NCI-H2081 (cell line): ENCODE results near the gene FANCM.

Source experiments
- DNase-seq, 2 experiments: peaks; one replicate each; lab custom pipeline; 2025; lab: John Stamatoyannopoulos, UW

Gene FANCM, protein sequence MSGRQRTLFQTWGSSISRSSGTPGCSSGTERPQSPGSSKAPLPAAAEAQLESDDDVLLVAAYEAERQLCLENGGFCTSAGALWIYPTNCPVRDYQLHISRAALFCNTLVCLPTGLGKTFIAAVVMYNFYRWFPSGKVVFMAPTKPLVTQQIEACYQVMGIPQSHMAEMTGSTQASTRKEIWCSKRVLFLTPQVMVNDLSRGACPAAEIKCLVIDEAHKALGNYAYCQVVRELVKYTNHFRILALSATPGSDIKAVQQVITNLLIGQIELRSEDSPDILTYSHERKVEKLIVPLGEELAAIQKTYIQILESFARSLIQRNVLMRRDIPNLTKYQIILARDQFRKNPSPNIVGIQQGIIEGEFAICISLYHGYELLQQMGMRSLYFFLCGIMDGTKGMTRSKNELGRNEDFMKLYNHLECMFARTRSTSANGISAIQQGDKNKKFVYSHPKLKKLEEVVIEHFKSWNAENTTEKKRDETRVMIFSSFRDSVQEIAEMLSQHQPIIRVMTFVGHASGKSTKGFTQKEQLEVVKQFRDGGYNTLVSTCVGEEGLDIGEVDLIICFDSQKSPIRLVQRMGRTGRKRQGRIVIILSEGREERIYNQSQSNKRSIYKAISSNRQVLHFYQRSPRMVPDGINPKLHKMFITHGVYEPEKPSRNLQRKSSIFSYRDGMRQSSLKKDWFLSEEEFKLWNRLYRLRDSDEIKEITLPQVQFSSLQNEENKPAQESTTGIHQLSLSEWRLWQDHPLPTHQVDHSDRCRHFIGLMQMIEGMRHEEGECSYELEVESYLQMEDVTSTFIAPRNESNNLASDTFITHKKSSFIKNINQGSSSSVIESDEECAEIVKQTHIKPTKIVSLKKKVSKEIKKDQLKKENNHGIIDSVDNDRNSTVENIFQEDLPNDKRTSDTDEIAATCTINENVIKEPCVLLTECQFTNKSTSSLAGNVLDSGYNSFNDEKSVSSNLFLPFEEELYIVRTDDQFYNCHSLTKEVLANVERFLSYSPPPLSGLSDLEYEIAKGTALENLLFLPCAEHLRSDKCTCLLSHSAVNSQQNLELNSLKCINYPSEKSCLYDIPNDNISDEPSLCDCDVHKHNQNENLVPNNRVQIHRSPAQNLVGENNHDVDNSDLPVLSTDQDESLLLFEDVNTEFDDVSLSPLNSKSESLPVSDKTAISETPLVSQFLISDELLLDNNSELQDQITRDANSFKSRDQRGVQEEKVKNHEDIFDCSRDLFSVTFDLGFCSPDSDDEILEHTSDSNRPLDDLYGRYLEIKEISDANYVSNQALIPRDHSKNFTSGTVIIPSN (N-terminal part only)

DNA sequence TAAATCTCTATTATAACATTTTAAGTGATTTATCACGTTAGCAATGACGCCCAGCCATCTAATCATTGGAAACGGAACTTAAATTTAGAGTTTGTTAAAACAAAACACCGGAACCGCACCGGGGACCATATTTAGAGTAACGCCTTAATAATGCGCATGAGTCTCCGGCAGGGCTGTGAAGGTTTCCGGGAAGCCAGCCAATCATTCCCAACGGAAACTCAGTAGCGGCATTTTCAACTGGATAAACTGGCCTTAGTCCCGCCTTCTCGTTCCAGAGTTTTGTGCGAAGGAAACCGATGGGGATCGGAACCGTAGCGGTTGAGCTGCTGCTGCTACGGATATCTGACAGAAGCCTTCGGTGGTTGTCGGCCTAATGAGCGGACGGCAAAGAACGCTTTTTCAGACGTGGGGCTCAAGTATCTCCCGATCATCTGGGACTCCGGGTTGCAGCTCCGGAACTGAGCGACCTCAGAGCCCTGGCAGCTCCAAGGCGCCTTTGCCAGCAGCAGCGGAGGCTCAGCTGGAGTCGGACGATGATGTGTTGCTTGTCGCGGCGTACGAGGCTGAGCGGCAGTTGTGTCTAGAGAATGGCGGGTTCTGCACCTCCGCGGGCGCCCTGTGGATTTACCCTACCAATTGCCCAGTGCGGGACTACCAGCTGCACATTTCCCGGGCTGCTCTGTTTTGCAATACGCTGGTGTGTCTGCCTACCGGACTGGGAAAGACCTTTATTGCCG is at the start of gene FANCM:
TSS of gene FANCM (plus strand) at position 272 of the 737 bp plus-strand sequence. CDS start at position 374, 102 bp downstream.
- DNase-seq: peak; percentile 96 to 99

DNA sequence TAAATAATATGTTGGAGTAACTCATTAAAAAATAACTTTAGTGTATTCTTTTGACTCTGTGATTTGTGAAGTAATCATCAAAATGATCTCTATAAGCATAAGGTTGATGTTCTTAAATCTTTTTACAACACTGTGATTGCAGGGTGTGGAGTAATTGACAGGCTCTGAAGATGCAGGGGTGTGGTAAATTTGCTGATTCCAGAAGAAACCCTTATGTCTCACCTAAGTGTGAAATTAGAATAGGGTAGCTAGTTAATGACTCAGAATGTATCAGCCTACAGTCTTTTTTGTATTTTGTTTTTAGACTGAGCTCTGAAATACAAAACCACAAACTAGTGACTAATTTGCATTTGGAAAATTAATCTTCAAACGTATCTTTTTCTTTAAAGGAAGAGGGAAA is 45.9 kb upstream of the FANCM start:
- no peak for DNase-seq

DNA sequence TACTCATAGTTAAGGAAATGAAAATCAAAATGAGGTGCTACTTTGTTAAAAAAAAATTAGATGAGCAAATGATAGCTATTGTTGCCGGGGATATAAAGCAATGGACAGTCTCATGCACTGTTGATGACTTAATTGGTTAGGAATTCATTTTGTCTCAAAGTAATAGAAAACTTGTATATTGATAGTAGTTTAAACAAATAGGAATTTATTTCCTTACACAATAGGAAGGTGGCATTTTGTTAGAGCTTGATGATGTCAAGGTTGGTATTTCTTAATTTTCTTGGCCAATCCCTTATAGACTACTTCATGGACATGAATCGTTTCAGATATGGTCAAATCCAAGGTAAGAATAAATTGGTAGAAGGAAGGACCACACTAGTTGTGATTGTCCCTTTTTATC is 44.0 kb upstream of the FANCM start:
- DNase-seq: no peak

DNA sequence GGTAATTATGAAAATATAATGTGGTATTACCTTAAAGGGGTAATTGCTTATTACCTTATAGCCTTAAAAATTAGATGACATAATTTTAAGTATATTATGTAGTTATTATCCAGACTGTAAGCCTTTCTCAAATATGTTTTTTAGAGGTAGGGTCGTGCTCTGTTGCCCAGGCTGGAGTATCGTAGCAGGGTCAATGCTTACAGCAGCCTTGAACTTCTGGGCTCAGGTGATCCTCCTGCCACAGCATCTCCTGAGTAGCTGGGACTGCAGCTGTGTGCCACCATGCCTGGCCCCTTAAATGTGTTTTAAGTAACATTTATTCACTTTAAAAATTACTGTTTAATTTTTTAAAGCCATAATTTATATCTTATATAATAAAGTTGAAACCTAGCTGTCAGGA is 41.5 kb upstream of the FANCM start:
- DNase-seq: no peak

DNA sequence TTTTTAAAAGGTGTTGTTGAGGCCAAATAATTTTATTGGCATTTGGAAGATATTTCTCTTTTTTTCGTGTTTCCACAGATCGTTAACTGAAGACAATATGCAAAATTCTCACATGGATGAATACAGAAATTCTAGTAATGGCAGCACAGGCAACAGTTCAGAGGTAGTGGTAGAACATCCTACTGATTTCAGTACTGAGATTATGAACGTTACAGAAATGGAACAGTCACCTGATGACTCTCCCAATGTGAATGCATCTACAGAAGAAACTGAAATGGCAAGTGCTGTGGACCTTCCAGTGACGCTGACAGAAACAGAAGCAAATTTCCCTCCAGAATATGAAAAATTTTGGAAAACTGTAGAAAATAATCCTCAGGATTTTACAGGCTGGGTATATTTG is 40.6 kb upstream of the FANCM start:
- DNase-seq: no peak

DNA sequence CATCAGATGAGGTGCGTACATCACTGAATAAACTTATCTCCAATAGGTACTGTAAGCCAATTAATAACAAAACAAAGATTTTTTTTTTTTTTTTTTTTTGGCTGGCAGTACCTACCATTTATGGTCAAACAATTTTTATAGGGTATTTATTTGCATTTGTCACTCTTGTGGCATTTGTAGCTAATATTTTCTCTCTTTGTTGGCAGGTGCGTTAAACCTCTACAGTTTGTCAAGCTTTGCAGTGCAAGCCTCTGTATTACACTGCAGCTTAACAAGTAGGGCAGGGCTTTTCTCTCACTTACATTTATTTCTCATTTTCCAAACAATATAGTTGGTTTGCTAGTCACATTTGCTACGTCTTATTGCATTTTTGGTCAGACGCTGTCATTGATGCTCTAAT is 39.5 kb upstream of the FANCM start:
- DNase-seq: no peak

DNA sequence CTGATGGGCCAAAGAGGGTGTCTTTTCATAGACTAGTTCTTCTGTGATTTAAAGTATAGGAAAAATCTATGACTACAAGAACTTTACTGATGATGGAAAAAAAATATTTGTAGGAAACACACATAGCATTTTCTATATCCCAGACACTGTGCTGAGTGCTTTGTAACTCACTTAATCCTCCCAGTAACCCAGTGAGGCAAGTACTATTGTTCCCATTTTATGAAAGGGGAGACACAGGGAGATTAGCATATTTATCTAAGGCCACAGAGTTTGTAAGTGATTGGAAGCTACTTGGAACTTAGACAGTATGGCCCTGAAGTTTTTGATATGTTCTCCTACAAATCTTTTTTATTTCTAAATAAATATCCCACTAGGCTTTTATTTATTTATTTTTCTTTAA is 31.9 kb upstream of the FANCM start:
- DNase-seq: no peak

DNA sequence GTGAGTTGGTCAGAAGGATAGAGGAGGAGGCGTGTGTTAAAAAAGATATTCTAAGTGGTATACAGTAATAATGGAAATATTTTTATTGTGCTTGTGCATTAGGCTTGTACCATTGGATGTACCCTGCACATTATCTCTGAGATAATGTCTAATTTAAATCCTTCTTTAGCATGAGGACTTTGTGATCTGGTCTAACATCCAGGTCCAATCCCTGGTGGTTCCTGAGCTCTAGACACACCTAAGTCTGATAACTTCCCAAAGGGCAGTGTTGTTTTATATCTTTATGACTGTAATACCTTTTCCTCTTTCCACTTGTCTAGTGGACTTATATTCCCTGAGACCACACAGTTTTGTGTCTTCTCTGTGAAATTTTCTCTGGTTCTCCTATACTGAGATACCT is 31.2 kb upstream of the FANCM start:
- no peak for DNase-seq

DNA sequence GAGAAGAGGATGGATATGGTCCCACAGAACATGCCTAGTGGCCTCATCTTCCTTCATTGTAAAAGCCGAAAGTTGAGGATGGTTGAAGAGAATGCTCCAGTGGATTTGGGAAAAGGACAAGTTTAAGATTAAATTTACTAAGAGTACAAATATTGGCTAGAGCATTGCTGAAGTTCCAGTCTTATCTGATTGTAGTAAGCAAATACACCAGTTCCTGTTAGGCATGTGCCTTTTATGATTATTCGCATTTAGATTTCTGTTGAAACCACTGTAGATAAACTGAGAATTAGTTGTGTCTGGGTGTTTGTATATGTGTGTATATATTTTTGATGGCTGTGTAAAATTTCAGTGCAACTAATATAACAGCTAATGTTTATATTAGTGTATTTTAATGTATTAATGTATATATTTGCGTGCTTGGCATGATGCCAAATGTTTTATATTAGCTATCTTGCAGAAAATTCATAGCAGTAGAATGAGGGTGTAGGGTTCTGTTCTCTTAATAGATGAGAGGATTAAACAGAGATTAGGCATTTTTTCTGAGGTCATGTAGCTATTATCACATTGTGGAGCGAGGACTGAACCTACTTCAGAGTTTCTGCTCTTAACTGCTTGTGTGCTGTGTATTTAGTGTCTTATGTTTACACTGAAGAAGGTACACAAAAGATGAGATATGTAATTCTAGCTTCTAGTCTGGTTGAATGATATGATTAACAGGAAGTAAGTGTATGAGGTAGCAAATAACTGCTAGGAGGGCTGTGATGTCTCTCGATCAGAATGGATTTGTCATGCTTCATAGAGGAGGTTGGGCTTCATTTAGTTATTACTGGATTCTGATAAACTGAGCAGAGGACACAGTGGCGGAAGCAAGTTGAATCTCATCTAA is 22.6 kb upstream of the FANCM start:
- DNase-seq: peak; percentile 2 to 49

DNA sequence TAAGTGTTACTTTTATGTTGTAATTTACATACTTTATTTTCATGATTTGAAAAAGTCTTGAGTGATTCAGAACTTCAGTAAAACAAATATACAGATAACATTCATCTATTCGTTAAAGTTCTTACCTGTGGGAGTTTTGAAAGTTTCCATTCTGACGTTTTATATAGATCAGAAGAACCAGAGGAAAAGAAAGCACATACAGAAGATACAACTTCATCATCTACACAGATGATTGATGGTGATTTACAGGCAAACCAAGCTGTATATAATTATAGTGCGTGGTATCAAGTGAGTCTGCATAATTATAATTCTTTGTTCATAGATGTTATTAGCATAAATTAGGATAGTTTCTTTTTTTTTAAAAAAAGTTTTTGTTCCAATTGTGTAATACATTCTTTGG is 21.4 kb upstream of the FANCM start:
- no peak for DNase-seq

DNA sequence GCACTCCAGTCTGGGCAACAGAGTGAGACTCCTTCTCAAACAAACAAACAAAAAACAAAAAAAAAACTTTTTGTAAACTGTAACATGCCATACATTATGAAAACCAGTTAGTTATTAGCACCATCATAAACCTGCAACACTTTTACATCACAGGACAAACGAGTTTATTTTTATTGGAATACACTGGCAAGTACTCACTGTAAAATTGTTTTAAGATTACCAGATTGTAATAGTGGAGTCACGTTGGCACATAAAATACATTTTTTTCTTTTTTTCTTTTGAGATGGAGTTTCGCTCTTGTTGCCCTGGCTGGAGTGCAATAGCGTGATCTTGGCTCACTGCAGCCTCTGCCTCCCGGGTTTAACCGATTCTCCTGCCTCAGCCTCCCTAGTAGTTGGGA is 17.1 kb upstream of the FANCM start:
- DNase-seq: no peak

DNA sequence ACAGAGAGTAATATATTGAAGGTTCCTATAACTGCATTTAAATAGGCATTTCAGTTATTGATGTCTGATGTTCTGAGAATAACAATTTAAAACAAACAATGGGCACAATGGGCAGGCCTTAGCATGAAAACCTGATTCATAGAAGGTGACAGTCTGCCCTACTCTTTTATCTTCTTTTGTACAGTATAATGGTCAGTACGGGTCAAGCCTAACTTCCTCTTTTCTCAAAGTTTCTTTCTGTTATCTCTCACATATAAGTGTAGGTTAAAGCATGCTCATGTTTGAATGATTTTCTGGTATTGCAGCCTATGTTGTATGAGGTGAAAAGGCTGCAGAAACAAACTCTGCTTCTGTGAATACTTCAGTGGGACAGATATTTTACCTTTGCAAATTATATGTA is 15.6 kb upstream of the FANCM start:
- no peak for DNase-seq

DNA sequence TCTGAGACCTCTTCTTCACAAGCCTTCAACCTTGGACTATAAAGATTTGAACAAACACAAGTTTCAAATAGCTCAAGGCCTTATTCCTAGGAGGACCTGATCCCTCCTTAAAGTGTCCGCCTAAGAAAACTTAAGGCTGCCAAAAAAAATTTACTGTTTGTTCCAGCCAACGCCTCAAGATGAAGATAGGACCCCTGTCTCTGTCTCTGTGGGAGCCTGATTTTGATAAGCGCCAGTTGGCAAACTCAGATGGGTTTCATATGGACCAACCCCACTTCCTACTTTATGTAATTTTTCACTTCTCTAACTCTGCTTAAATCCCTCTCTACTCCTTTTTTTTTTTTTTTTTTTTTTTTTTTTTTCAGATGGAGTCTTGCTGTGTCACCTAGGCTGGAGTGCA is 12.5 kb upstream of the FANCM start:
- DNase-seq: no peak

DNA sequence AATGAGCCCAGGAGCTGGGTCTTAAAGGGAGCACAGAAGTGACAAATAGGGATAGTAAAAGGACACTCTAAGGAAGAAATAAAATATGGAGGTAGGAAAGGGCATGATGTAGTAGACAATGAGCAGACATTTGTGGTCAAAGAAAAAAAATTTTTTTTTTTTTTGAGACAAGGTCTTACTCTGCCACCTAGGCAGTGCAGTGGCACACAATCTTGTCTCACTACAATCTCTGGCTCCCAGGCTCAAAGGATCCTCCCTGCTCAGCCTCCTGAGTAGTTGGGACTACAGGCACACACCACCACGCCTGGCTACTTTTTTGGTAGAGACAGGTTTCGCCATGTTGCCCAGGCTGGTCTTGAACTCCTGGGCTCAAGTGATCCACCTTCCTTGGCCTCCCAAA is 10.0 kb upstream of the FANCM start:
- no peak for DNase-seq

DNA sequence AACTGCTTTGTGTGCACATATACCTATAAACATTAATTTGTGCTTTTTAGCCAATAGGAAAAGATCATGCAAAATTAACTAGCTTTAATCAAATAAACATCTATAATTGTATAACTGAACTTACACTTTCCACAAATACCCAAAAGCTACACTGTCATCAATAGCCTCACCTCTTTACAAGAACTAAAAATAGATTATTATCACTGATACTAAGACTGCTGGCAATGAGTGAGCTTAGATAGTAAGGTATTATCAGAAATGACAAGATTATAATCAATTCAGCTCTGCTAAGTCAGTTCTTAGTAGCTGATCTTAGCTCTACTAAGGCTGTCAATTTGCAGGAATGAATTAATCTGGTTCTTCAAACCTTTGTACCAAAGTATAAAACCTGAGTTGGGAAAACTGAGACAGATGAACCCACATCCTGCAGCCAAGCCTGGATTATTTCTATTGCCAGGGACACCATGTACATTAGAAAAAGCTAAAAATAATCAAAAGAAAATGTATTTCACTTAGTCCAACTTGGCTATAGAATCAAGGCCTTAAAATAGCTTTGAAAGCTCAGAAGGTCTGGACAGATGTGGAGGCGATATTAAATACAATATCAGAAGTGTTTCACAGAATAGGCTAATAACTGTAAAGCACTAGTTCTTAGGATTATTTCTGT is 6.6 kb upstream of the FANCM start:
- DNase-seq: no peak

DNA sequence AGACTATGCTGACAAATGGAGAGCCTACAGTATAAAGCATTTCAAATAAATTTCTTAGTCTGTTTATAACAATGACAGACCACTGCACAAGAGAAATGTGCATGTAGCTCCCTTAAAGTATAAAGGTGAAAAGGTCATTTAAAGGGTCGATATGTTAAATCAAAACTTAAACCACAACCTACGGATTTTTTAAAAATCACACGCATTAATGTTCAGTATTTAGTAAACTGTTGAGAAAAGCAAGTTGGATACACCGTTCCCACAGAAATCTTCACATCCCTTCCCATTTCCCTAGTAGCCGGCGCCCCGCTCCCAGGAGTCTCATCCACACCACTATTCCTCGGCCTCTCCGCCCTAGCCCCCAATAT is 2.1 kb upstream of the FANCM start:
- DNase-seq: no peak

DNA sequence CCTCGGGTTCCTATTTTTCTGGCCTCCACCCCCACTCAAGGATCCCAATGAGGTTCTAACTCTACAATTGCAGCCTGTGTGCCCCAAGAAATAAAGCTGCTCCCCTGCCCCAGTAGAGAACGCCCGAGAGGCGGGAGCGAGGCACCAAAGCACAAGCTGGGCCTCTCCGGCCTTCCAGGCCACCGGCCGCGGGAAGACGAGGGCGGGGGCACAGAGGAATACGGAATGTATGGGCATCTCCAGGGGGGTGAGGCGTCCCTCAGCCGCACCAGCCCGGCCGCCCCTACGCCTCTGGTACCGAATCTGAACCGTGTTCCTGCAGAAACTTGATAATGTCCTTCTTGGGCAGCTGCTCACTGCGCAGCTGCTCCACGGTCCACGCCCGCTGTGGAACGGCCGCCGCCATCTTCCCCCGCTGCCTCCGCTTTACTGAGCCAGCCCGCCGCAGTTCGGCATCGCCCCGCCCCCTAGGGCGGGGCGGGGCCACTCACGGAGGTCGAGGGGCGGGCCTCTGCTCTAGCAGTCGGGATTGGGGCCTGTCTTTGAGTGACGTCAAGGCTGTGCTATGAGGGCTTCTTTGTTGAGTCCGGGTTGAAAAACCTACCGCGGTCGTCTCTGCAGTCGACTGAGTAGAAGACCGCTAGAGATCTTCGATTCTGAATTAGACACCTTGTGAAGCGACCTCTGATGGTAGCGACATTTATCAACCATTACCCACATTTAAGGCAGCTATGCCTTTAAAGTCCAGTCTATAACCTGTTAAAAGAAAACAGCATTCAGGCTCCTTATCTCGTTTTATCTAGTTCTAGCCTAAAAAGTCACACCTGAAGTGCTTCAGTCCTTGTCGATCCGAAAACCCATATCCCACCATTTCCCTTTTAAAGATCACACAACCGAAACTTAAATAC is 1.4 kb upstream of the FANCM start, which contains the start of gene FKBP3:
TSS of gene FKBP3 (minus strand) at position 431 of the 908 bp plus-strand sequence. CDS start at position 406, 25 bp downstream.
- DNase-seq: peak; percentile 96 to 99

DNA sequence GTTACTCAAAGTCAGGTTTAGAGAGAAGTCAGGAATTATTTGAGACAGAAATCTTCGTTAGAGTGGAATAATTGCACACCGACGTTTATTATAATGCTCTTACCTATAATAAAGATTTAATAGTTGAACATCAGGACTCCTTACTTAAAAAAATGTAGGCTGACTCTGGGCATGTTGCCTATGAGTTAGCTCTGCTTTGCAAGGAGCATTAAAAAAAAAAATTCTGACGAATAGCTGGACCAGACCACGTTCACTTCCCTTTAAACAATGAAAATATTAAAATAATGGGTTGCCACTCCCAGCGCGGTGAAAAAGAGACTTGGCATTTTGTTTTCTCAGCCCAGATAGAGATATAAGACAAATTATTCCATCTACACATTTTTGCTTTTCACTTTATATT is 574 bp upstream of the FANCM start:
- no peak for DNase-seq

DNA sequence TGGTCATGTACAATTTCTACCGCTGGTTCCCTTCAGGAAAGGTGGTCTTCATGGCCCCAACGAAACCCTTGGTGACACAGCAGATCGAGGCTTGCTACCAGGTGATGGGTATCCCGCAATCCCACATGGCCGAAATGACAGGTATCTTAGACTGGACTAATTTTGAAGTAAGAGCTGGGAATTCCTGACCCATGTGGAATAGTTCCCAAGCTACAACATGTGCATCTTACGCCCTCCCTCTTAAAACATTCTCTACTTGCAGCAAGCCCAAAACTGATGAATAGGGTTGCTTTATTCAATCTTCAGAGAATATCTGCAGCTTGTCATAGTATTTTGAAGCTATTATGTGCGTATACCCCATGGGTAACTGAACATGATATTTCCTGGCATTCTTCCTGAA is 669 bp downstream of the FANCM start:
- no peak for DNase-seq
